Kidney (tissue), 14 donors: ENCODE measurements around the gene CACNG5. TPM values are rescaled to one million over a fixed set of nuclear protein-coding genes. Genes with fewer than 3 reads are reported as not detected.

Experiments used
- DNase-seq, 5 donors: peaks; one replicate each; pipeline ENCODE4 v3.0.0-alpha.2; 2013 to 2020
- FAIRE-seq: peaks from 2 replicates; lab custom pipeline; 2012; peaks lifted over from hg19 to GRCh38; lab: Jason Lieb, UNC
- H3K27ac ChIP-seq, 2 donors: one replicate each; pipeline ENCODE4 v1.7.0; 2013; ENCODE audit warnings: low read depth in 2 of 2, low read length in 2 of 2, inconsistent platforms in 1 of 2
- H3K27me3 ChIP-seq: one replicate; pipeline ENCODE4 v1.7.1; 2013; ENCODE audit warnings: low read length, inconsistent platforms; ENCODE audit not compliant: control insufficient read depth, insufficient read depth
- H3K36me3 ChIP-seq, 3 donors: one replicate each; pipeline versions ENCODE4 v1.7.0 to v1.7.1; 2013; ENCODE audit warnings: low read length in 3 of 3, control low read depth in 1 of 3, inconsistent platforms in 1 of 3; ENCODE audit not compliant: insufficient read depth in 3 of 3, control insufficient read depth in 2 of 3
- H3K4me1 ChIP-seq, 3 donors: one replicate each; pipeline versions ENCODE4 v1.7.0 to v1.7.1; 2013; ENCODE audit warnings: low read length in 3 of 3, inconsistent platforms in 1 of 3, low read depth in 1 of 3; ENCODE audit not compliant: control insufficient read depth in 2 of 3, insufficient read depth in 2 of 3
- H3K4me3 ChIP-seq, 3 donors: one replicate each; pipeline versions ENCODE4 v1.7.0 to v1.8.1; 2013; ENCODE audit warnings: low read length in 3 of 3, control low read depth in 1 of 3, inconsistent platforms in 1 of 3
- H3K9ac ChIP-seq, 3 donors: one replicate each; pipeline versions ENCODE4 v1.7.0 to v1.7.1; 2013; ENCODE audit warnings: low read length in 3 of 3, control low read depth in 1 of 3, inconsistent platforms in 1 of 3
- H3K9me3 ChIP-seq, 3 donors: one replicate each; pipeline versions ENCODE4 v1.7.0 to v1.7.1; 2013; ENCODE audit warnings: low read length in 3 of 3, control low read depth in 1 of 3, inconsistent platforms in 1 of 3; ENCODE audit not compliant: control insufficient read depth in 2 of 3, insufficient read depth in 1 of 3
- intact Hi-C: fragments of 100-400 bp; cut with DNase I; formaldehyde crosslinking; loops from one replicate; pipeline ENCODE4 v1.11.1; 2022
- microRNA-seq: library from miRNA; unstranded; fragments of <30 nt; microRNA quantifications from one replicate; pipeline ENCODE4 v1.2.0, GENCODE V29; 2020
- polyA plus RNA-seq: library from polyadenylated mRNA; stranded (reverse); fragments of 350-450 nt; fragmentation: Illumina TruSeq; extraction: RNeasy Lipid Tissue Mini Kit (QIAGEN cat#74804); gene quantifications from one replicate; pipeline ENCODE4 v1.2.3, GENCODE V29; 2014; ENCODE audit warnings: low read depth, low replicate concordance; ENCODE audit not compliant: insufficient read depth
- total RNA-seq: library from RNA; stranded (reverse); fragmentation: NEBNext Ultra II Directional; extraction: Animal tissue kit (Norgen Biotek cat#: 25700); gene quantifications from one replicate; pipeline ENCODE4 v1.2.1, GENCODE V29; 2021
- TF ChIP-seq, protein P1 (sequence below): IDR thresholded peaks from 3 replicates; pipeline ENCODE4 v1.5.1; 2012; ENCODE audit warnings: mild to moderate bottlenecking, moderate library complexity, borderline replicate concordance; ENCODE audit not compliant: insufficient read depth; ENCODE audit errors: extremely low read depth
- donor health status: control.
- donor health status: control.
- donor health status: control.
- donor health status: control.
- donor health status: control.
- donor health status: DM: yes; HTN: yes; CAD: no.
- donor health status: Normal renal cell carcinoma (clear cell type).

The CACNG5 gene
- total and polyA plus RNA-seq, 2 donors from 2014 or later, result not detected

DNA sequence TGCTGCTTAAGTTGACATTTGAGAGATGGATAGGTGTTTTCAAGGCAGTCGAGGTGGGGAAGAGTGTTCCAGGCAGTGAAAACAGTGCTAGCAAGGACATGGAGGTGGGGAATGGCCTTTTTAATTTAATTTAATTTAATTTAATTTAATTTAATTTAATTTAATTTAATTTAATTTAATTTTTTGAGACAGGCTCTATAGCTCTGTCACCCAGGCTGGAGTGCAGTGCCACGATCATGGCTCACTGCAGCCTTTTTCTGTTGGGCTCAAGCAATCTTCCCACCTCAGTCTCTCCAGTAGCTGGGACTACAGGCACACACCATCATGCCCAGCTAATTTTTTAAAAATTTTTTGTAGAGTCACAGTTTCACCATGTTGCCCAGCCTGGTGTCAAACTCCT is 97.4 kb downstream of the CACNG5 start:
- Histone ChIP-seq H3K27me3 (no peaks in the 10 kb centered on the region), H3K4me3 (no peak overlapping the region), H3K36me3 (no peaks in the 10 kb centered on the region), H3K4me1 (no peaks in the 10 kb centered on the region), H3K9ac (no peak overlapping the region), H3K27ac (no peak overlapping the region), H3K9me3 (no peaks in the 10 kb centered on the region)
- no peak for FAIRE-seq
- intact Hi-C loops, result no loop called here
- DNase-seq, result no peak
- TF ChIP-seq, protein P1, sequence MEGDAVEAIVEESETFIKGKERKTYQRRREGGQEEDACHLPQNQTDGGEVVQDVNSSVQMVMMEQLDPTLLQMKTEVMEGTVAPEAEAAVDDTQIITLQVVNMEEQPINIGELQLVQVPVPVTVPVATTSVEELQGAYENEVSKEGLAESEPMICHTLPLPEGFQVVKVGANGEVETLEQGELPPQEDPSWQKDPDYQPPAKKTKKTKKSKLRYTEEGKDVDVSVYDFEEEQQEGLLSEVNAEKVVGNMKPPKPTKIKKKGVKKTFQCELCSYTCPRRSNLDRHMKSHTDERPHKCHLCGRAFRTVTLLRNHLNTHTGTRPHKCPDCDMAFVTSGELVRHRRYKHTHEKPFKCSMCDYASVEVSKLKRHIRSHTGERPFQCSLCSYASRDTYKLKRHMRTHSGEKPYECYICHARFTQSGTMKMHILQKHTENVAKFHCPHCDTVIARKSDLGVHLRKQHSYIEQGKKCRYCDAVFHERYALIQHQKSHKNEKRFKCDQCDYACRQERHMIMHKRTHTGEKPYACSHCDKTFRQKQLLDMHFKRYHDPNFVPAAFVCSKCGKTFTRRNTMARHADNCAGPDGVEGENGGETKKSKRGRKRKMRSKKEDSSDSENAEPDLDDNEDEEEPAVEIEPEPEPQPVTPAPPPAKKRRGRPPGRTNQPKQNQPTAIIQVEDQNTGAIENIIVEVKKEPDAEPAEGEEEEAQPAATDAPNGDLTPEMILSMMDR, result no peak

GRCh38 chr17:66934040-66934439 is 99.1 kb downstream of the CACNG5 start:
- Histone ChIP-seq H3K27me3 (no peaks in the 10 kb centered on the region), H3K4me1 (no peaks in the 10 kb centered on the region), H3K4me3 (no peak overlapping the region), H3K9me3 (peaks cover 0 to 3% (median 0%) of the 10 kb centered on the region in 3 donors), H3K9ac (no peak overlapping the region), H3K27ac (no peak overlapping the region), H3K36me3 (no peaks in the 10 kb centered on the region)
- intact Hi-C loops, result no loop called here
- no peak for FAIRE-seq
- no peak for DNase-seq
- TF ChIP-seq, protein P1, result no peak

Small RNAs within 50 kb of the gene (microRNA-seq; reads per million reads assigned to microRNA genes)
- gene MIR634, result not detected

Other genes with a start within 250 kb of the CACNG5 start
- gene CACNG4, start 129.6 kb downstream of the CACNG5 start, total RNA-seq, result 0.31 TPM
- 0.26 TPM for gene CACNG4, start 129.6 kb downstream of the CACNG5 start, polyA plus RNA-seq
- not detected for gene CACNG1, start 209.4 kb downstream of the CACNG5 start, total RNA-seq
- gene CACNG1, start 209.4 kb downstream of the CACNG5 start, polyA plus RNA-seq, result not detected